ENCODE results near the gene UCN2. TPM values are rescaled to one million over a fixed set of nuclear protein-coding genes. Genes with fewer than 3 reads are reported as not detected.

Gene UCN2
- total and polyA plus RNA-seq, 2 donors, result 0.69 to 0.81 TPM

DNA sequence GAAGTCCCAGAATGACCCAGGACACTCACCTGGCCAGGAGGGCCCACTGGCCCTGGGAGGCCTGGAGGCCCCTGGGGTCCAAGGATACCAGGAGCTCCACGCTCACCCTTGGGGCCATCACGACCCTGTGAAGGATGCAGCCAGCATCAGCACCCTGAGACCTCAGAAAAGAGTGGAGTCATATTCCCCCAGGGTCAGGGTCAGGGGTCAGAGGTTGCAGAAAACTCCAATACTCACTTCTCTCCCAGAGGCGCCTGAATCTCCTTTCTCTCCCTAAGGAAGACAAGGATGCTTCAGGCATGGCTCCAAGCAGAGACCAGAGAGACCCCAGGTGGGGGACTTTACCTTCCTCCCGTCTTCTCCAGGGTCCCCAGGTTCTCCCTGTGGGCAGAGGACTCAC lies 13.1 kb upstream of the UCN2 start:
- H3K4me1 ChIP-seq (ENCODE audit: insufficient read depth), result no peaks in the 10 kb centered on the region
- H3K27ac ChIP-seq (ENCODE audit: low read depth), result no peak overlapping the region
- 88% methylated on average over 4 of the region's 4 CpGs for WGBS
- H3K36me3 ChIP-seq (ENCODE audit: insufficient read depth), result no peaks in the 10 kb centered on the region
- no peak for DNase-seq (ENCODE audit: extremely low spot score)
- H3K4me3 ChIP-seq (ENCODE audit: low read depth, low read length), result no peak overlapping the region

DNA sequence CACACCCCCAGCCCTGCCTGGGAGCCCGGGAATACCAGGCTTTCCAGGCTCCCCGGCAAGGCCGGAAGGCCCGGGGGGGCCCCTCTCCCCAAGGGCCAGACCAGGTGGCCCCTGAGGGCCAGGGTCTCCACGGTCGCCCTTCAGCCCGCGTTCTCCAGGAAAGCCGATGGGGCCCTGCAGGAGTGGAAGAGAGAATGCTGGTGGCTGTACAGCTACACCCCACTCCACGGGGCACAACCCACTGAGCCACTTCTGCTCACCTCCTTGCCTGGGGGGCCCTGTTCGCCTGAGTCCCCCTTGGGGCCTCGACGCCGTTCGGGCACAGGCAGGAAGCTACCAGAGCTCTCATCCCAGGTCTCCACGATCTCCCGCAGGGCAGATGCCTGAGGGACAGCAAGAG lies 11.8 kb upstream of the UCN2 start:
- Histone ChIP-seq H3K4me1 (ENCODE audit: insufficient read depth) (no peaks in the 10 kb centered on the region), H3K27ac (ENCODE audit: low read depth) (no peak overlapping the region), H3K36me3 (ENCODE audit: insufficient read depth) (no peaks in the 10 kb centered on the region), H3K4me3 (ENCODE audit: low read depth, low read length) (no peak overlapping the region)
- 88% methylated on average over 17 of the region's 17 CpGs for WGBS
- no peak for DNase-seq (ENCODE audit: extremely low spot score)

DNA sequence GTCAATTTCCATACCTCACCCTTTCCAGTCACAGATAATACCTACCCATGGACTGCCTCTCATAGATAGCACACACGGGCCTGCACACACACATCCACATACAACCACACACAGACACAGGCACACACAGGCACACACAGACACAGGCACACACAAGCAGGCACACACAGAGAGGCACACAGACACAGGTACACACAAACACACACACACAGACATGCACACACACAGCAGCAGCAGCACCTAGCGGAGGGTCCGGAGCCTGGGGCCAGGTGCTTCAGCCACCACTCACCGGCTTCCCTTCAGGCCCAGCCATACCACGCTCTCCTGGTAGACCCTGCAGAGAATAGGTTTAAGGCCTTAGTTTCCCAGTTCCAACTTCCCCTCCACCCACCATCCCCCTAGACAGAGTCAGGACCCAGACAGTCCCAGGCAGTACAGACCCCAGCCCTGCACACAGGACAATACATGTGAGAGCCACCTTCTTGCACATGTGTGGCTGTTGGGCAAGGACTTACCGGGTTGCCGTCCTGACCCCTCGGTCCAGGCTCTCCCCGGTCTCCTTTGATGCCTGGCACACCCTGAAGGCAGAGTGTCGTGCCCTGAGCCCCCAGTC lies 10.5 kb upstream of the UCN2 start:
- Histone ChIP-seq H3K4me3 (ENCODE audit: low read depth, low read length) (no peak overlapping the region), H3K27ac (ENCODE audit: low read depth) (no peak overlapping the region), H3K4me1 (ENCODE audit: insufficient read depth) (no peaks in the 10 kb centered on the region), H3K36me3 (ENCODE audit: insufficient read depth) (no peaks in the 10 kb centered on the region)
- whole genome bisulfite sequencing, result 92% methylated on average over 10 of the region's 10 CpGs
- no peak for DNase-seq (ENCODE audit: extremely low spot score)

DNA sequence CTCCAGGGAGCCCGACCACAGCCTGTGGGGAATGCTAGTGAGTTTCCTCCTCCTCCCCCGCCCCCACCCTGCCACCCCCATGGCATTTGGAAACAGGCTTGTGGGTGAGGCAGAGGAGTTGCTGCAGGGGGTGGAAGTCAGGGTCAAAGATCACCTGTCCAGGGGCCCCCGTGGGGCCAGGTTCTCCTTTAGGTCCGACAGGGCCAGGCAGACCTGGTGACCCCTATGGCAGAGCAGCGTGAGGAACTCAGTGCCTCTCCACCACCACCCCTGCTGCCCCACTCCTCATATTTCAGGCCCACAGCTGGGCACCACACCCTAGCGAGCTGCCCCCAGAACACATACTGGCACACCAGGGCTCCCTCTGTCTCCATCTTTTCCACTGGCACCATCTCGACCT lies 8.9 kb upstream of the UCN2 start:
- Histone ChIP-seq H3K27ac (ENCODE audit: low read depth) (no peak overlapping the region), H3K4me3 (ENCODE audit: low read depth, low read length) (no peak overlapping the region), H3K36me3 (ENCODE audit: insufficient read depth) (no peaks in the 10 kb centered on the region), H3K4me1 (ENCODE audit: insufficient read depth) (no peaks in the 10 kb centered on the region)
- DNase-seq (ENCODE audit: extremely low spot score), result no peak
- WGBS, result 81% methylated on average over 7 of the region's 7 CpGs

DNA sequence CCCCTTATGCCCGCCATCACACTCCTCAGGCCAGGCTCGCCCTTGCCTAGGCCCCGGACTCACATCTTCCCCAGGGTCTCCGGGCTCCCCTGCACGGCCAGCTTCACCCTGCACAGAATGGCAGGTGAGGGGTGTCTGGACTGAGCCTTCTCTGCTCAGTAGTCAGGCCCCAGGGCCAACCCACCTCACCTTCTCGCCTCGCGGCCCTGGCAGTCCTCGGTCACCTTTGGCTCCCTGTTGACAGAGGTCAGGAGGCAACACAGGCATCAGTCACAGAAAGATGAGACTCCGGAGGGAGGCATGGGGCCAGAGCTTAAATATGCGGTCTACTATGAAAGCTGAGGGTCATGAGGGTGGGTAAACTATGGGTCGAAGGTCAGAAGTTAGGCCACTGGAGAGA lies 8.4 kb upstream of the UCN2 start:
- WGBS, result 91% methylated on average over 12 of the region's 12 CpGs
- no peaks in the 10 kb centered on the region for H3K4me1 ChIP-seq (ENCODE audit: insufficient read depth)
- no peak for DNase-seq (ENCODE audit: extremely low spot score)

DNA sequence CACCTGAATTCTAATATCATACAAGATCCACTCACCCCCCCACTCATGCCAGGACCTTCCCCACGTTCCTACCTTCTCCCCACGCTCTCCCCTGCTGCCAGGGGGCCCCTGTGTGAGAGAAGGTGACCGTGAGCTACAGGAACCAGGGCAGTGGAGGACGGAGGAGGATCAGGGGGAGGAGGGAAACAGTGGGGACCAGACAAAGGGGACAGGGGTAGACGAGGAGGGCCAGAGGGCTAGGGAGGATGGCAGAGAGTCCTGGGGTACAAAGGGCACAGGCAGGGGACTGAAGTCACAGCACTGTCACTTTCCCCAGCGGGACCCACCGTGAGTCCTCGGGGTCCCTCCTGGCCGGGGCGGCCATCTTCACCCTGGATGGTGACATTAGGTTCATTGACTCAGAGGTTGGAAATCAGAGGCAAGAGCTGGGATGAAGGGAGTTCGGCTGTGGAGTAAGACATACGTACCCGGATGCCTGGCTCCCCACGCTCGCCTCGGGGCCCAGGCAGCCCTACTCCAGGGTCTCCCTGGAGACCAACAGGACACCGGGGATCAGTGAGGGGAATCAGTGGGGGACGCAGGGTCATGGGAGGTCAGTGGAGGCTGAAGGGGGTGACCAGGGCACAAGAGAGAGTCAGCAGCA lies 6.3 kb upstream of the UCN2 start:
- H3K36me3 ChIP-seq (ENCODE audit: insufficient read depth), result no peaks in the 10 kb centered on the region
- no peak overlapping the region for H3K4me3 ChIP-seq (ENCODE audit: low read depth, low read length)
- 89% methylated on average over 18 of the region's 18 CpGs for WGBS
- DNase-seq (ENCODE audit: extremely low spot score), result no peak
- no peak overlapping the region for H3K27ac ChIP-seq (ENCODE audit: low read depth)
- no peaks in the 10 kb centered on the region for H3K4me1 ChIP-seq (ENCODE audit: insufficient read depth)

More for the DNA sequence above, 8.4 kb upstream of the UCN2 start:
- Histone ChIP-seq H3K27ac (ENCODE audit: low read depth) (no peak overlapping the region), H3K4me3 (ENCODE audit: low read depth, low read length) (no peak overlapping the region), H3K36me3 (ENCODE audit: insufficient read depth) (no peaks in the 10 kb centered on the region)

- Histone ChIP-seq H3K27ac (ENCODE audit: low read depth) (no peak overlapping the region), H3K4me3 (ENCODE audit: low read depth, low read length) (no peak overlapping the region), H3K4me1 (ENCODE audit: insufficient read depth) (no peaks in the 10 kb centered on the region), H3K36me3 (ENCODE audit: insufficient read depth) (no peaks in the 10 kb centered on the region)
- WGBS, result 90% methylated on average over 10 of the region's 10 CpGs
- DNase-seq (ENCODE audit: extremely low spot score), result no peak
These were observed 5.8 kb upstream of the UCN2 start for GRCh38 chr3:48569400-48569799.

- WGBS, result 92% methylated on average over 7 of the region's 7 CpGs
- Histone ChIP-seq H3K4me1 (ENCODE audit: insufficient read depth) (no peaks in the 10 kb centered on the region), H3K36me3 (ENCODE audit: insufficient read depth) (no peaks in the 10 kb centered on the region), H3K27ac (ENCODE audit: low read depth) (no peak overlapping the region), H3K4me3 (ENCODE audit: low read depth, low read length) (no peak overlapping the region)
- DNase-seq (ENCODE audit: extremely low spot score), result no peak
These were observed 4.9 kb upstream of the UCN2 start for GRCh38 chr3:48568476-48568875.

DNA sequence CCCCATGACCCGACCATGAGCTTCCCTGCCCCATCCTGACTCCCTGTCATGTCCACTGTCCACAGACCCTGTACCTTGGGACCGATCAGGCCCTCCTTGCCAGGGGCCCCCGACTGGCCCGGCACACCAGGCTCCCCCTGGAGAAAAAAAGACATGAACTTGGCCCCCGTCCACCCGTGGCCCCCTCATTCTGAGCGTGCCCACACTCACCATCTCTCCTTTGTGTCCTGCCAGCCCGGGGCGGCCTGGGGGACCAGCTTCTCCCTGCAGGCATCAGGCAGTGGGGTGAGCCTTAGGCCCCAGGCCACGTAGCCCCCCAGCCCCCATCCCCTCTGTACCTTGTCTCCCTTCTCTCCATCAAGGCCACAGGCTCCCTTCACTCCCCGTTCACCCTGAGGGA lies 3.9 kb upstream of the UCN2 start:
- no peak for DNase-seq (ENCODE audit: extremely low spot score)
- H3K4me1 ChIP-seq (ENCODE audit: insufficient read depth), result no peaks in the 10 kb centered on the region
- H3K4me3 ChIP-seq (ENCODE audit: low read depth, low read length), result no peak overlapping the region
- H3K36me3 ChIP-seq (ENCODE audit: insufficient read depth), result no peaks in the 10 kb centered on the region
- WGBS, result 93% methylated on average over 11 of the region's 11 CpGs
- H3K27ac ChIP-seq (ENCODE audit: low read depth), result no peak overlapping the region

DNA sequence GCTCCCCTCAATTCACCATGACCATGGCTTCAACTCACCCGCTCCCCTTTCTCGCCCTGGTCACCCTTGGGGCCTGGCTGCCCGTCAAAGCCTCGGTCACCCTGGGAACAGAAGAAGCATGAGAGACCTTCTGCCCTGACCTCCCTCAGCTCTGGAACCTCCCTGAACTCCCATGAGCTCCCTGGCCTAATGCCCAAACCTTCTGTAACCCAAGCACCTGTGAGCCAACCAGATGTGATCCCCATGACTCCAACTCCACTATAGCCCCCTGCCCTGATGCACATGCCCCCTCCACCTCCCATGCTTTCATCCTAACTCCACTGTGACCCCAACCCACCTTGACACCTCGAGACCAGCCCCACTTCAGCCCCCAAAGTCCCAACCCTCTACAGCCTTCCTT lies 3.5 kb upstream of the UCN2 start:
- Histone ChIP-seq H3K27ac (ENCODE audit: low read depth) (no peak overlapping the region), H3K4me1 (ENCODE audit: insufficient read depth) (no peaks in the 10 kb centered on the region), H3K36me3 (ENCODE audit: insufficient read depth) (no peaks in the 10 kb centered on the region), H3K4me3 (ENCODE audit: low read depth, low read length) (no peak overlapping the region)
- 91% methylated on average over 5 of the region's 5 CpGs for WGBS
- DNase-seq (ENCODE audit: extremely low spot score), result no peak

DNA sequence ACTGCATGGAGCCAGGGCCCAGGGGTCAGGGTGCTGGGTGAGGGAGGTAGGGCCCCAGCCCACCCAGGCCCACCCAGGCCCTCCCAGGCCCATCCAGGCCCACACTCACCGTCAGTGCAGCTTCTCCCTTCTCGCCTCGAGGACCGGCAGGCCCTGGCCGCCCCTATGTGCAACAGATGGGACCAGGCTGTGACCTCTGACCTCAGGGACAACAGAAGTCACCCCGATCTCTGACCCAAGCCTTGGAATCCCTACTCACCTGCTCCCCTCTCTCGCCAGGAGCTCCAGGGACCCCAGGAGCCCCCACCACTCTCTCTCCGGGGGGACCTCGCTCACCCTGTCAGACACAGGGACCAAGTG lies 2.8 kb upstream of the UCN2 start:
- DNase-seq (ENCODE audit: extremely low spot score), result no peak
- Histone ChIP-seq H3K4me3 (ENCODE audit: low read depth, low read length) (no peak overlapping the region), H3K36me3 (ENCODE audit: insufficient read depth) (no peaks in the 10 kb centered on the region), H3K4me1 (ENCODE audit: insufficient read depth) (no peaks in the 10 kb centered on the region), H3K27ac (ENCODE audit: low read depth) (no peak overlapping the region)
- 85% methylated on average over 9 of the region's 9 CpGs for WGBS

DNA sequence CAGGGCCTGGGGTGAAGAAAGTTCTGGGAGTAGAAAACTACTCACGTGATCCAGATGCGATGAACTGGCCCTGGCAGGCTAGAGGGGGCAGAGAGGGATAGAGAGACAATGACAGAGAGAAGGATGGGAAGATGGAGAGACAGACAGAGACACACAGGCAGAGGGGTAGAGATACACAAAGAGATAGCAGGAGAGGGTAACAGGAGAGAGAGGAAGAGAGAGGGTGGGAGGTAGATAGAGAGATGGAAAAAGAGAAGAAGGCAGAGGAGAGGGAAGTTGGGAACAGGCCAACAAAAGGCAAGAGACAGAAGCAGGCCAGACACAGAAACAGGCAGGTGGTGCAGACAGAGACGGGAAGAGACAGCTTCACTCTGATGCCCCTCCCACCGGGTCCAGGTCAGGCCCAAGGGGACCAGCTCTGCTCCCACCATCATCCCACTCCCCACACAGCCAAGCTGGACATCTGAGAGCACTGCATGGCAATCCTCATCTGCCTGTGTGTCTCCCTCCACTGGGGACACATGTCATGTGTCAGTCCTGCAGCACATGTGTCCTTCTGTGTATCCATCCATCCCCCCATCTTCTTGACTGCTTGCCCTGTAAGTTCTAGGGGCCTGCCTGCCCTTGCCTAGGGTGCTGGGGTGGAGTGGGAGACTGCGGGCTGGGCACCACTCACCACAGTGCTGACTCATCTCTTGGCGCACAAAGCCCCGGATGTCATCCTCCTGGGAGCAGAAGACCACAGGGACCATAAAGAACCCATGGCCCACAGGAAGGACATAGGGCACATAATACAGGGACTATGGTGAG lies 2.2 kb upstream of the UCN2 start:
- Histone ChIP-seq H3K4me1 (ENCODE audit: insufficient read depth) (no peaks in the 10 kb centered on the region), H3K36me3 (ENCODE audit: insufficient read depth) (no peaks in the 10 kb centered on the region), H3K4me3 (ENCODE audit: low read depth, low read length) (no peak overlapping the region), H3K27ac (ENCODE audit: low read depth) (no peak overlapping the region)
- no peak for DNase-seq (ENCODE audit: extremely low spot score)
- 57% methylated on average over 7 of the region's 7 CpGs for WGBS

- DNase-seq (ENCODE audit: extremely low spot score), result no peak
- 85% methylated on average over 11 of the region's 11 CpGs for WGBS
- no peak overlapping the region for H3K27ac ChIP-seq (ENCODE audit: low read depth)
- H3K36me3 ChIP-seq (ENCODE audit: insufficient read depth), result no peaks in the 10 kb centered on the region
- H3K4me1 ChIP-seq (ENCODE audit: insufficient read depth), result no peaks in the 10 kb centered on the region
- no peak overlapping the region for H3K4me3 ChIP-seq (ENCODE audit: low read depth, low read length)
These were observed 1.6 kb upstream of the UCN2 start for GRCh38 chr3:48565186-48565585.

DNA sequence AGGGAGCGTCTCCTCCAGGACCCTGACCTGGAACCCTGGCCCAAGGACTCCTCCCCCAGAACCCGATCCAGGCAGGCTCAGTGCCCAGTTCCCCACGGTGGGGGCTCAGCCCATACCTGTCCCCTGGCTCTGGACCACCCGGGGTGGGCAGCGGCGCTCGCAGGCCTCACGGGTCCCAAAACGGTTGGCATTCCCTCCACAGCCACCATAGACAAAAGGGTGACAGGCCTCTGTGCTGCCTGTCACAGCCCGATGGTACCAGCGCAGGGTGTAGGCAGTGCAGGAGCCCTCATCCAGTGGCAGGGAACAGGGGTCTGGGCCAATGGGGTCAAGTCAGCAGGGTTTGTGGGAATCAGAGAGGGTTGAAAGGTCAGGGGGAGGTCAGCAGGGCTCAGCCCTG lies 1.1 kb upstream of the UCN2 start:
- WGBS, result 88% methylated on average over 11 of the region's 11 CpGs
- Histone ChIP-seq H3K27ac (ENCODE audit: low read depth) (no peak overlapping the region), H3K4me1 (ENCODE audit: insufficient read depth) (no peaks in the 10 kb centered on the region), H3K36me3 (ENCODE audit: insufficient read depth) (no peaks in the 10 kb centered on the region), H3K4me3 (ENCODE audit: low read depth, low read length) (no peak overlapping the region)
- no peak for DNase-seq (ENCODE audit: extremely low spot score)
